Natural killer cell (primary cell): ENCODE results near the gene PSMB10. TPM values are rescaled to one million over a fixed set of nuclear protein-coding genes. Genes with fewer than 3 reads are reported as not detected.

Source experiments
- ATAC-seq, 3 donors: fragments of 150-1000 bp in 2 of 3; fragments of 200-7000 bp in 1 of 3; cut with Tn5 transposase; 1 replicate in 1 of 3; 2 replicates in 2 of 3; pipeline ENCODE4 v1.10.0; 2021; ENCODE audit warnings: mild to moderate bottlenecking in 2 of 3, moderate library complexity in 2 of 3
- DNase-seq, 2 donors: peaks; one replicate each; pipeline versions ENCODE4 v3.0.0 to v3.0.0-alpha.2; 2013 to 2021; ENCODE audit warnings: mixed read lengths in 1 of 2
- H3K27ac ChIP-seq: one replicate; pipeline ENCODE4 v1.5.1; 2013; ENCODE audit warnings: mild to moderate bottlenecking, low read length
- H3K27me3 ChIP-seq: one replicate; pipeline ENCODE4 v1.6.1; 2013; ENCODE audit warnings: low read length; ENCODE audit not compliant: control insufficient read depth, insufficient read depth
- H3K36me3 ChIP-seq: one replicate; pipeline ENCODE4 v1.6.1; 2013; ENCODE audit warnings: low read length; ENCODE audit not compliant: control insufficient read depth, insufficient read depth
- H3K4me1 ChIP-seq: one replicate; pipeline ENCODE4 v1.6.1; 2013; ENCODE audit warnings: low read length; ENCODE audit not compliant: control insufficient read depth, insufficient read depth
- H3K4me3 ChIP-seq: one replicate; pipeline ENCODE4 v1.5.1; 2013; ENCODE audit warnings: low read length
- H3K9me3 ChIP-seq: one replicate; pipeline ENCODE4 v1.6.1; 2013; ENCODE audit warnings: low read length; ENCODE audit not compliant: control insufficient read depth, insufficient read depth
- H3K27ac Mint-ChIP-seq, 2 donors: one replicate each; pipeline ENCODE4 v1.8.0; 2022; ENCODE audit warnings: mild to moderate bottlenecking in 2 of 2, mixed read lengths in 2 of 2, moderate library complexity in 1 of 2
- H3K27me3 Mint-ChIP-seq, 2 donors: one replicate each; pipeline ENCODE4 v1.8.0; 2022; ENCODE audit warnings: low read depth in 2 of 2, mixed read lengths in 2 of 2
- H3K36me3 Mint-ChIP-seq: one replicate; pipeline ENCODE4 v1.8.0; 2022; ENCODE audit warnings: mixed read lengths
- H3K4me1 Mint-ChIP-seq, 2 donors: one replicate each; pipeline ENCODE4 v1.8.0; 2022; ENCODE audit warnings: mixed read lengths in 2 of 2
- H3K4me3 Mint-ChIP-seq: one replicate; pipeline ENCODE4 v1.8.0; 2022; ENCODE audit warnings: mild to moderate bottlenecking, moderate library complexity, mixed read lengths
- H3K9me3 Mint-ChIP-seq, 2 donors: one replicate each; pipeline ENCODE4 v1.8.0; 2022; ENCODE audit warnings: mixed read lengths in 2 of 2
- CTCF ChIP-seq: fragments of 200-600 bp; IDR thresholded peaks from one replicate; pipeline ENCODE4 v1.8.0; 2022; ENCODE audit warnings: antibody characterized with exemption
- WGBS: methylation state at CpG from one replicate; pipeline ENCODE4 v1.1.7; 2013; ENCODE audit warnings: missing lambda C conversion rate; ENCODE audit not compliant: insufficient coverage; 5-methylcytosine and 5-hydroxymethylcytosine counted together
- intact Hi-C: fragments of 100-400 bp; cut with micrococcal nuclease; formaldehyde crosslinking; loops from one replicate; pipeline ENCODE4 v1.14.2; 2022
- total RNA-seq, 4 donors: library from RNA; stranded (reverse); fragments of 120-200 nt in 1 of 4; gene quantifications; one replicate each; pipeline versions ENCODE4 v1.2.3 to v1.2.4, GENCODE V29; 2013 to 2022

The PSMB10 gene
- total RNA-seq, 3 donors from 2014 or later (not counting 1 experiment from before 2014, with no cell fraction given), result 237 to 247 (median 243) TPM

DNA sequence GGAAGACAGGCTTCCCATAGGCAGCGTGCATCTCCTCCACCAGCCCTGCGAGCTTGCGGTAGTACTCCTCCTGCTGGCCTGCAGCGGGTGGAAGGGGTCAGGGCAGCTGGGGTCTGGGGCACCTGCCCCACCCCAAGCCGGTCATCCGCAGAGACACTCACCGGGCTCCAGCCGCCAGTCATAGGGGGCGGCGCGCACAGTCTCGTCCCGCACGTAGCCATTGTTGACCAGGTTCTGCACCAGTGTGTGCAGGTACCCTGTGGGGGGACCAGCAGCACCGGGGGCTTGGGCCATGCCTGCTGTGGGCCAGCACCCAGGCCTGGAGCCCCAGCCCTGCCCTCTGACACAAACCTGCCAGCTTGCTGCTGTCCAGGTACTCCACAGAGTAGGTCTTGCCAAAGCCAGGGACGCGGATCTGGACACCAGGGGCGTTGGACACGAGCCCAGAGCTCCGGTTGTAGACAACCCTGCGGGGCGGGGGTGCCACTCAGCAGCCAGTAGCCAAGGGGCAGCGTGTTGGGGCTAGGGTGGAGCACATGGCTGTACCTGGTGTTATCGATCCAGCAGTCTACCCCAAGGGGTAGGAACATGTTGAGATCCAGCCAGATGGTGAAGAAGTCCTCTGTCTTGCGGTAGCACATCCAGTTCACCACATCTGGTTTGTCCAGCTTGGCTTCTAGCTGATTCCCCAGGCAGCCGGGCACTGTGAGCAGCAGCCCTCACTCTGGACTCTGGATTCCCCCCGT is 6.0 kb upstream of the PSMB10 start:
- intact Hi-C loops, result no loop called here
- no peak for DNase-seq
- H3K4me3 ChIP-seq, result no peak overlapping the region
- H3K4me1 Mint-ChIP-seq, result peaks cover 18 to 24% of the 10 kb centered on the region in 2 donors
- WGBS, result 98% methylated on average over 27 of the region's 27 CpGs
- H3K27ac ChIP-seq, result no peak overlapping the region
- no peak for ATAC-seq
- H3K9me3 ChIP-seq, result no peaks in the 10 kb centered on the region
- H3K36me3 ChIP-seq, result peaks cover 17% of the 10 kb centered on the region
- no peaks in the 10 kb centered on the region for H3K36me3 Mint-ChIP-seq
- no peak overlapping the region for H3K4me3 Mint-ChIP-seq
- H3K27ac Mint-ChIP-seq, result peak overlapping the region in 1 of 2 donors; percentile 45
- no peaks in the 10 kb centered on the region for H3K9me3 Mint-ChIP-seq
- no peaks in the 10 kb centered on the region for H3K27me3 Mint-ChIP-seq
- no peak for TF ChIP-seq CTCF
- H3K4me1 ChIP-seq, result peaks cover 32% of the 10 kb centered on the region
- H3K27me3 ChIP-seq, result no peaks in the 10 kb centered on the region

GRCh38 chr16:67942200-67942509 is 5.5 kb upstream of the PSMB10 start:
- TF ChIP-seq CTCF, result peak; percentile 60
- intact Hi-C loops, result no loop called here

GRCh38 chr16:67941469-67942199 is 5.0 kb upstream of the PSMB10 start:
- no peak overlapping the region for H3K4me3 Mint-ChIP-seq
- intact Hi-C loops, result no loop called here
- 78% methylated on average over 9 of the region's 9 CpGs for WGBS
- no peaks in the 10 kb centered on the region for H3K36me3 Mint-ChIP-seq
- DNase-seq (no peak), ATAC-seq (no peak)
- H3K9me3 Mint-ChIP-seq, result no peaks in the 10 kb centered on the region
- H3K27ac Mint-ChIP-seq, result peak overlapping the region; percentile 29 to 45
- H3K9me3 ChIP-seq, result no peaks in the 10 kb centered on the region
- H3K4me1 Mint-ChIP-seq, result peaks cover 26 to 33% of the 10 kb centered on the region in 2 donors
- no peaks in the 10 kb centered on the region for H3K27me3 ChIP-seq
- peaks cover 17% of the 10 kb centered on the region for H3K36me3 ChIP-seq
- H3K27me3 Mint-ChIP-seq, result no peaks in the 10 kb centered on the region
- no peak for TF ChIP-seq CTCF
- no peak overlapping the region for H3K27ac ChIP-seq
- H3K4me1 ChIP-seq, result peaks cover 42% of the 10 kb centered on the region
- no peak overlapping the region for H3K4me3 ChIP-seq

More at GRCh38 chr16:67942200-67942509, 5.5 kb upstream of the PSMB10 start:
- peak overlapping the region in 1 of 2 donors; percentile 45 for H3K27ac Mint-ChIP-seq
- no peak overlapping the region for H3K4me3 Mint-ChIP-seq
- WGBS, result 88% methylated on average over 6 of the region's 6 CpGs
- no peaks in the 10 kb centered on the region for H3K9me3 Mint-ChIP-seq
- H3K36me3 ChIP-seq, result peaks cover 17% of the 10 kb centered on the region
- no peaks in the 10 kb centered on the region for H3K36me3 Mint-ChIP-seq
- H3K9me3 ChIP-seq, result no peaks in the 10 kb centered on the region
- H3K27me3 Mint-ChIP-seq, result no peaks in the 10 kb centered on the region
- DNase-seq (peak in 1 of 2 donors; percentile 60), ATAC-seq (peak in 2 of 3 donors; percentile 78 to 83)
- H3K27ac ChIP-seq, result no peak overlapping the region
- no peak overlapping the region for H3K4me3 ChIP-seq
- peaks cover 21 to 28% of the 10 kb centered on the region in 2 donors for H3K4me1 Mint-ChIP-seq
- peaks cover 37% of the 10 kb centered on the region for H3K4me1 ChIP-seq
- H3K27me3 ChIP-seq, result no peaks in the 10 kb centered on the region
